GM21576 (cell line): ENCODE data around the gene ANKRD18A.
"Not testable (repeated sequence)": the region's sequence is repeated elsewhere in the genome, so short reads cannot be mapped to it uniquely, and the experiment has no call there.

ENCODE experiments used
- ATAC-seq: cut with Tn5 transposase; IDR thresholded peaks from one replicate; pipeline ENCODE4 v1.9.1; 2021; ENCODE audit warnings: mild to moderate bottlenecking, moderate library complexity; ENCODE audit not compliant: unreplicated experiment

The ANKRD18A gene

GRCh38 chr9:38546497-38547163 lies 73.8 kb downstream of the ANKRD18A start:
- ATAC-seq, result not testable (repeated sequence)

DNA sequence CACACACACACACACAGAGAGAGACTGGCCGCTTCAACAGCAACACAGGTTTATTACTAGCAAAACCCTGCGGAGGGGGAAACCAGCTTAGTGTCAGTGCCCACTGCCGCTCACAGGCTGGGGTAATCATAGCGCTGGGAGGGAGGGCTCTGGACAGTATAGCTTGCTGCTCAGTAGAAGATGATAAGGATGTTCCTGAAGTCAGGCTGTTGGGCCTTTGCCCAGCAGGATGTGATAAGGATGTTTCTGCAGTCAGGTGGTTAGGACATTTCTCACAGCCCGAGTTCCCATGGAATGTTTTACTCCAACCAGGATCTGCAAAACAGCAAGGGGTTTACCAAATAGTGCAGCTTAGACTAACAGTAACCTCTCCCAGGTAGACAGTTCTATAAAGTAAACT lies 79.9 kb downstream of the ANKRD18A start:
- ATAC-seq, result not testable (repeated sequence)

- ATAC-seq, result no peak
Observed at GRCh38 chr9:38529317-38529716, 91.1 kb downstream of the ANKRD18A start.

GRCh38 chr9:38527503-38527902 lies 92.9 kb downstream of the ANKRD18A start:
- ATAC-seq, result no peak

DNA sequence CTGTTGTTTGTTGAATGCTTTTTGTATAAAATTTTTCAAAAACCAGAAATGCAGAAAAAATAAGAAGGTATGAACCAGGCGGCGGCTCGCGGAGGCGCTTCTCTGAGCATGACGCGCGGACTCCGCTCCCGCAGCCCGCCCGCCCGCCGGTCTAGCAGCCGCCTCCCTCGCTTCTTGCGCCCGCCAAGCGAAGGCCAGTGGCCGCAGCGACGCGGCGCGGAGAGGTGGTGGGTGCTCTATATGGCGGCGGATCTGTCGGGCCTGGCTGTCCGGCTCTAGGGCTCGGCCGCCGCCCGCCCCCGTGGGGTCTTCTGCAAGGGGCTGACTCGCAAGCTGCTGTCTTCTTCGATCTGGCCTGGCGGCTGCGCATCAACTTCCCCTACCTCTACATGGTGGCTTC lies 93.8 kb downstream of the ANKRD18A start:
- ATAC-seq, result no peak

DNA sequence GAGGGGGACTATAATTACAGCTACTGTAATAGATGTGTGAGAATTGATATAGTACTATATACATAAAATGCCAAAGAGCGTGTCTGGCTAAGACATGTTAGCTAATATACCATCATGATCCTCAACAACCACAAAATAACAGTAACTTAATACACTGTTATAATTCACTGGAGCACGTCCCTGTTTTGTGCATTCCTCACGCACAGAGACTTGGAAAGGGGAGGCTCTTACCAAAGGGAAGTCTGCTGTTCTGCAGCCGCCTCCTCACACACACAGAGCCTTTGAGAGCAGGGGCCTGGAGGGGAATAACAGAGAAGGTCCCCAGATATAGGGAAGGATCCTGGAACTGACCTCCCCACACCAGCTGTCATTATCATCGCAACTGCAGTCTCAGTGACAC lies 97.3 kb downstream of the ANKRD18A start:
- no peak for ATAC-seq

GRCh38 chr9:38521762-38522161 lies 98.6 kb downstream of the ANKRD18A start:
- no peak for ATAC-seq
